T-helper 9 cell (primary cell): Measurements from ENCODE around the gene SH3GL1.

ENCODE experiments used
- DNase-seq: peaks from one replicate; pipeline ENCODE4 v3.0.0-alpha.2; 2020
- total RNA-seq, 2 donors: gene quantifications; one replicate each; lab custom pipeline; 2026; lab: John Stamatoyannopoulos, UW

SH3GL1 gene, protein sequence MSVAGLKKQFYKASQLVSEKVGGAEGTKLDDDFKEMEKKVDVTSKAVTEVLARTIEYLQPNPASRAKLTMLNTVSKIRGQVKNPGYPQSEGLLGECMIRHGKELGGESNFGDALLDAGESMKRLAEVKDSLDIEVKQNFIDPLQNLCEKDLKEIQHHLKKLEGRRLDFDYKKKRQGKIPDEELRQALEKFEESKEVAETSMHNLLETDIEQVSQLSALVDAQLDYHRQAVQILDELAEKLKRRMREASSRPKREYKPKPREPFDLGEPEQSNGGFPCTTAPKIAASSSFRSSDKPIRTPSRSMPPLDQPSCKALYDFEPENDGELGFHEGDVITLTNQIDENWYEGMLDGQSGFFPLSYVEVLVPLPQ
- 42.0 to 53.6 reads per million in 2 donors for total RNA-seq

DNA sequence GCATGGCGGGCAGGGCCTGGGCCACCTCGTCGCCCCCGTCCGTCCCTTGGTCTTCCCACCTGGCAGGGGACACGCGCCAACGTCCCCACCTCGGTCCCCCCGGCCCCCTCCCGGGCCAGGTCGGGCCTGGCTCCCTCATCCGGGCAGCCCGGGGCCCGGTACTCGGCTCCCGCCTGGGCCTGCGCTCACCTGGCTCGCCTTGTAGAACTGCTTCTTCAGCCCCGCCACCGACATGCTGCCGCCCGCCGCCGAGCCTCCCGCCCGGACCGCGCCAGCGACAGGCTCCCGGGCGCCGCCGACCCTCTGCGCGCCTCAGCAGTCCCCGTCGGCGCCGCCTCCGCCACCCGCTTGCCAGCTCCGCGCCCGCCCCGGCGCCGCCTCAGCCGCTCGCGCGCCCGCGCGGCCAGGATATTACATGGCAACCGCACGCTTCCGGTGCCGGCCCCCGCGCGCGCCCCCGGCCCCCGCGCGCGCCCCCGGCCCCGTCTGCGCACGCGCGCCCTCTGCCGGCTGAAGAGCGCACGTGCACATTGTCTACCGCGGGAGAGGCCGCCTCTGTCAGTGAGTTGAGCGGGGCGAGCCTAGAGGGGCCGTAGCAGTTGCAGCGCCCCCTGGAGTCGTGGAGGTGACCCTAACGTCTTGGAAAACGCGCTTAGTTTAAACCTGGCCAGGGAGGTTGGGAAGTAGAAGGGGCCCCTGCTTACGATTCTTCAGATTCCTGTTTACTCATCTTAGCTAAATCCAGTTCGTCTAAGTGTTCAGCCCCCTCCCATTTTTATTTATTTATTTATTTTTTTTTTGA, at the start of gene SH3GL1:
SH3GL1 (minus strand) TSS at position 413 of the 802 bp plus-strand sequence; CDS start at position 234, 179 bp downstream.
- peak; percentile 96 for DNase-seq

DNA sequence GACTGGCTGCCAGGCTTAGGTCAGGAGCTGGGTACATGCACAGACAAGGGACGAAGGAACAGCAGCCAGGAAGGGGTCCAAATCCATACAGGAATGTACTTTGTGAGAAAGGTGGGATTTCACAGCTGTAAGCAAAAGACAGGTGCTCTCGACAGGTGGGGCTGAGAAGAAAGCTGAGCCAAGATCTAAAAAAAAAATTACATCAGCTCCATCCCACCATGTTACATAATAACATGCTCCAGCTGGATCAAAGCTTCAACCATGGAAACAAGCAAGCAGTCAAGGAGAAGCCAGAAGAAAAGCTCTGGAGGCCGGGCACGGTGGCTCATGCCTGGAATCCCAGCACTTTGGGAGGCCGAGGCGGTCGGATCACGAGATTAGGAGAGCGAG, 49.3 kb upstream of the SH3GL1 start:
- DNase-seq = no peak

DNA sequence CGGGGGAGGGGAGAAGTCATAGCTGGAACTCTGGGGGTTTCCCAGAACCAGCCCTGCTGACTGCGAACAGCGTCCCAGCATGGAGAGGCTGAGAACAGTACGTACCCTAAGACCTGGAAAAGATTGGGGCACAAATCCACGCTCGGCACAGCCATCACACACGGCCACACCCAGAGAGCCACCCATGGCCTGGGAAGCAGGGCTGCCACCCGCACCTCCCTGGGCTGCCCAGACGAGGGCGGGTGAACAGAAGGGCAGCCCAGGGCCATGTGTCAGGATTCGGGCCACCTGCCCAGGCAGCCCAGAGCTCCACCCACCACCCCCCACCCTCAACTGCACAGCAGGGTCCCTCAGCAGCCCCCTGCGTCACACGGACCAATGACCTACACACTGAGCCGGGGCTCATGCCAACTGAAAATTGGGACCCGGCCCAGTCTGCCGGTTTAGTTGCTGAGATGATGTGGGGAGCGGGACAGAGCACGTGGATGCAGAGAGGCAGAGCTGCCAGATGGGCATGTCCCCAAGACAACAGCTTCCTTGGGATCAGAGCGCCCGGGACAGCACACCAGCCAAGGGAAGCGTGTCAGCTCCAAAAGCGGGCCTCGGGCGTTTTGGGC, 48.8 kb upstream of the SH3GL1 start:
- no peak for DNase-seq

DNA sequence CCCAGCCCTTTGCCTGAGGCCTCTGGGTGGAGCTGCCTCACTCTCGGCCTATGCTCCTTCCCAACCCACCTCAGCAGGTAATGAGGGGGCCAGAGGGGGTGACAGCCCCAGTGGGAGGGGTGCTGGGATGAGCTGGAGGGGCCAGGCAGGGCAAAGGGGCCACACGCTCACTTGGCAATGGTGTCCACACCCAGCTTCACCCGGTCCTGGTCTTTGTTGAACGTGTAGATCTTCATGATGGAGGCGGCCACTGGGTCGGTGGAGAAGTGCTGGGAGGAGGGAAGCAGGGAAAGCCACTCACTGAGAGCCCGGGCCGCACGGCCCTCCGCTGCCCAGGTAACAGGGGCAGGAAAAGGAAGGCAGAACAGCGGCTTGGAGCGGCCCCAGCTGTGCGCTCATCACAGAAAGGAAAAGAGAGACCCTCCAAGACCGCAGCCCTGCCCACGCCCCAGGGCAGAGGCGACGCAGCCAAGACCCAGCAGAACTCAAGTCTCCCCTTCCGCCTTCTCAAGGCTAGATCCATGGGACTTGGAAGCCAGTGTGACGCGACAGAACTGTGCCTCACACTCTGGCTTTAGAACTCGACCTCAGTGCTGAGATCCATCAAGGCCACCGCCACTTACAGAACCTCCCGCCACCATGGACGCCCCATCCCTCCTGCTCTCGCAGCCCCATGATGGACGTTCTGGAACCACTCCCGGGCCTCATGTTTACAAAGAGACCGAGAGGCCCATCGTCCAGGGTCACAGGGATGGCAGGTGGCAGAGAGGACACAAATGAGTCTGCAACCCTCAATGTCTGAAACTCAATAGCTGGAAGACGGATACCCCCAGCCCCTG, 48.0 kb upstream of the SH3GL1 start:
- no peak for DNase-seq

DNA sequence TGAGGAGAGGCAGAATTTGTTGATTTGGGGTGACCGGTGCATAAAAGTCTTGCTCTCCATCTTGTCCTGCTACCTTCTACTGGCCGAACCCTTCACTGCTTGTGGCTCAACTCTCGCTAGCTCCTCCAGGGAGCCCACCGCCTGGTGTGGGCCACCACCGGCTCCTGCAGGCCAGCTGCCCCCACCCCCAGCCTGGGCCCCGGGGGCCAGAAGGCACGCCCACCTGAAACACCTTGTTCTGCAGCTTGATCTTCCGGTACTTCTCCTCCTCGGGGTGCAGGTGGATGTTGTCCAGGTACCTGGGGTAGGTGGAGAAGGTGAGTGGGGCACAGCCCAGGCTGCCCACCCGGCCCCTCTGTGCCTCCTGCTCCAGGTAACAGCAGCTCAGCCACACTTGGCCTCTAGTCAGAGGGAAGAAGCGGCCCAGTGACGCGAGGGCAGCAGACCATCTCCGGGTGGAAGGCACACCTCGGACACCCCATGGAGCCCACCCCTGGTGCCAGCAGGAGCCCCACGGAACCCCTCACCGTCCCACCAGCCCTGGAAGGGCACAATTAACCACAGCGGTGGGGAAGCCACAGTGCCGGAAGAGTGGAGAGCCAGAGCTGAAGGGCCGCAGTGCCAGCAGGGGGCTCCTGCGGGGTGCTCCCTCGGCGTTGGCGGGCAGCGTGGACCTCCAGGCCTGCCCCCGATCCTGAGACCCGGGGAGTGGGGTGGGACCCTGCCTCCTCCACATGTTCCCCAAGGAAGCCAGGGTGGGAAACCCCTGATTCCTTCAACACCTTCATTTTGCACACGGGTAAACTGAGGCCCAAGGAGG, 47.2 kb upstream of the SH3GL1 start:
- no peak for DNase-seq

DNA sequence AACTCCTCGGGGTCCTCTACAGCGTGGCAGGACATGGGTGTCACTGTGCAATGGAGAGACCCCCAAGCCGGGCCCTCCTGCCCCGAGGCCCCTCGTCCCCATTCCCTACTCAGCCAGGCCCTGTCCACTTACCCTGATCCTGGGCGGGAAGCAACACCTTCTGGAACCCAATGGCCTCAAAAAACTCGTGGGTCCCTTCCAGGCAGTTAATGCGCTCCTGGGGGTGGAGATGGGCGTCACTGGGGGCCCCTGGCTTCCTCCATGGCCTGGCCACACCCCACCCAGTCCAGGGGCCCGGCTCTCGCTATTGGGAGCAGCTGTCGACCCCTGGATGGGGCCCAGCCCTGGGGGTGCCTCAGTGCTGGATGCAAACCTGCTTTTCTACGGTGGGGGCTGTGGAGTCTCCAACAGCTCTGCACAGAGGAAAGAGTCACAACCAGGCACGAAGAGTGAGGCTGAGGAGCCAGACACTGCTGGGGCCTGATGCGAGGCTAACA, 46.4 kb upstream of the SH3GL1 start:
- no peak for DNase-seq

DNA sequence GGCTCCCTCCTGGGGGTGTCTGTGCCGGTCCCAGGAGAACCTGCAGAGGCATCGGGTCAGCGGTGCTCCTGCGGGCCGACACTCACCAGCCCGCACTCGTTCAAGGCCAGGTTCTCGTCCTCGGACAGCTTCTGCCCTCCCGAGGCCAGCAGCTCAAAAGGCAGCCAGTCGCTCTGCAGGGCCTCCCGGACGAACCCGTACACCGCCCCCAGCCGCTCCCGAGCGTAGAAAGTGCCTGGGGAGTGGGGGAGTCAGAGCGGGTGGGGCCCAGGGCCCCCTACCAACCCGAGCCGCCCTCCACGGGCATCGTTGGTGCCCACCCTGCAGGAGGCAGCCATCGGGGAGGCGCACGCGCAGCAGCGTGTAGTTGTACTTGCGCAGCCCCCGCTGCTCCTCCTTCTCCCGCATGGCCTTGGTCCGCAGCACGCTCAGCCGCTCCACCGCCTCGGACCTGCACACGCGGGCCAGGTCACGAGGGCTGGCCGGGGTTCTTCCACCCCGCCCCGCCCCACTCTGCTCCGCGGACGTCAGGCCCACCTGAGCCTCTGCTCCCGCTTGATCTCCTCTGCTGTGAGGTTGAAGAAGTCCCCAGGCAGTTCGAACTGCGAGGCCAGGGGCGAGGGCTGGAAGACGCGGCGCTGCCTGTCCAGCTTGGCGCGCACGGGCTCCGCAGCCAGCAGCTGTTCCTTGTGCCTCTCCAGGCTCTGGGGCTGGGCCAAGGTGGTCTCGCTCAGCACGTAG, 45.8 kb upstream of the SH3GL1 start:
- no peak for DNase-seq

DNA sequence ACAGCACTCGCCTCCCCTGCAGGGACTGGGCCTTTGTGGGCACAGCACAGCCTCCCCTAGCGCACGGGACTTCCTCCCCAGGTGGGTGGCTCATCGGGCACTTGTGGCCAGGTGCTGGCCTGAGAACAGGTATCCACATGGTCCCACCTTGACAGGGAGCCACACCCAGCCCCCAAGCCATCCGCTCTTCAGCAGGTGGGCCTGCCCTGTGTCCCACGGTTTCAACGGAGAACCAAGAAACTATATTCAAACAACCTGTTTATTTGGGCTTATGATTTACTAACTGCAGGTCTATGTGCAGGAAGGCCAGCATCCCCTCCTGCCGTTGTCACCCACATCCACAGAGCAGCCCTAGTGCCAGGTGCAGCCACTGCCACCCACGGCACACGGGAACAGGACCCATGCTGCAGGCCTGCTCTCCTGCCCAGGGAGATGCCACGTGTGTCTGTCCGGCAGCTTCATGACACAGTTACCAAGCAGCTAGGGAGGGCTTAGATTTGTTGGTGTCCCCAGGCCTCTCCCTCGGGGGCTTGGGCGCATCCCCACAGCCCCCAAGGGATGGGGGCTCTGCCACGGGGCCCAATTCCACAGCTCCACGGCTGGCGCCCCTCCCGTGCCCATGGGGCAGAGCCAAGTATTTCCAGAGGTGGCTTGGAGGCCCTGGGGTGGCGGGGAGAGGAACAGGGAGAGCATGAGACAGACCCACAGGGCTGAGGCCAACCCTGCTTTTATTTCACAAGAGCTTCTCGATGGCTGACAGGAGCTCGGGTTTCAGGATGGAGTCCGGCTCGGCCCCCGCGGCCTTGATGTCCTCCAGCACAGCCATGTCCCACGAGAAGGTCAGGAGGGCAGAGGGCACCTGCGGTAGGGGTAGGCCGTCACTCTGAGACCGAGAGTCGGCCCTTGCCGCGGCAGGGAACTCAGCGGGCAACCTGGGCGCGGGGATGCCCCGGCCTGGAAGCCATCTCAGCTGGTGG, 44.7 kb upstream of the SH3GL1 start:
- no peak for DNase-seq

DNA sequence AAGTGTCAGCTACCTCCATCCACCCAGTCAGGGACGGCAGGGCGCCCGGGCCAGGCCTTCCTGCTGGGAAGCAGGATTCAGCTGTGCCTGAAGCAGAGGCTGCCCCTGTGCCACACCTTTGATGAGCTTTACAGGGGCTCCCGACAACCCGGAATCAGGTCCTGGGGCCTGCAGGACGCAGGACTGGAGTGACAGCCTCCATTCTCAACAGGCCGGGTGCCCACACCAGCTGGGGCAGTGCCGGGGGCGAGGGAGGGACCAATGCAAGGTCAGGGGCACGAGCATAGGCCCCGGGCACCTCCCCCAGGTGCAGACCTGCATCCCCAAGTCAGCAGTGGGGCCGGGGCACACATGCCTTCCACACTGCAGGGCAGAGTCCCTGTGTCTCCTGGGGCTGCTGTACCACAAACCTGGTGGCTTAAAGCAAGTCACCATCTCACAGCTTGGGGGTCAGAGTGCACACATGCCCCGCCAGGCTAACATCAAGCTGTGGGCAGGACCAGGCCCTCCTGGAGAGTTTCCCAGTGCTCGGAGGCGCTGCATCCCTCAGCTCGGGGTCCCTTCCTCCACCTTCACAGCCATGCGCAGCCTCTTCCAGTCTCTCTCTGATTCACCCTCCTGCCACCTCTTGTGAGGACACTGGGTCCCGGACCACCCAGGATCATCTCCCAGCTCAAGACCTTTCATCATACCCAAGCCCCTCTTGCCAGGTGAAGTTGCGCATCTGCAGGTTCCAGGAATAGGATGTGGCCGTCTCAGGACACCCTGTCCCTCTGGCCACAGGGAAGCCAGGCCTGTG, 43.8 kb upstream of the SH3GL1 start:
- DNase-seq = no peak

DNA sequence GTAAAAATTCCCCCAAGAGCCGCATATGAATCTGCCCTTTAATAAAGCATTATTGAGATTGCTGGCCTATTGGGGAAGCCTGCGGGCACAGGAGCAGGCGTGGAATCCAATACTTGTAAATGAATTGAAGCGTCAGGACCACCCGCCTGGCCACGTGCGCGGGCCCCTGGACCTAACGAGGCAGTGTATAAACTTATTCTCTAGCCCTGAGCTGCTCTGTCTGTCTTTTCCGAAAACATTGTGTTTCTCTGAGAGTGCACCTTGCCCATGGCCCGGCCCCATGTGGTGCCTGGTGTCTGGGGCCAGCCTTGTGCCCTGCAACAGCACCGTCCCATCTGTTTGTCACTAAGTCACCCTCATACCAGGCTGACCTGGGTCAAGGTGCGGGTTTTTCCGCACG, 42.8 kb upstream of the SH3GL1 start:
- no peak for DNase-seq

DNA sequence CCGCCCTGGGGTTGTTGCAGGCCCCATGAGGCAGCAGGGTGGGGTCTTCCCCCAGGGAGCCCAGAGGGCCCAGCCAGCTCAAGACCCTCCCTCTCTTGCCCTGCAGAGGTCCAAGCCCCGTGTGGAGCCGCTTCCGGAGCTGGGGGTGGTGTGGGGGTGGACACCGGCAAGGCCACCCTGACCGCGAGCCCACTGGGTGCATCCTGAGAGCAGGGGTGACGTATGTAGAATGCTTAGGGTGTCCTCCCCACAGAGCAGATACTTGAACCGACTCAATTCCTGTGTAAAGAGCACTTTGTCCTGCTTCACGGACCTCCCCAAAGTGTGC, 42.4 kb upstream of the SH3GL1 start:
- DNase-seq = no peak

DNA sequence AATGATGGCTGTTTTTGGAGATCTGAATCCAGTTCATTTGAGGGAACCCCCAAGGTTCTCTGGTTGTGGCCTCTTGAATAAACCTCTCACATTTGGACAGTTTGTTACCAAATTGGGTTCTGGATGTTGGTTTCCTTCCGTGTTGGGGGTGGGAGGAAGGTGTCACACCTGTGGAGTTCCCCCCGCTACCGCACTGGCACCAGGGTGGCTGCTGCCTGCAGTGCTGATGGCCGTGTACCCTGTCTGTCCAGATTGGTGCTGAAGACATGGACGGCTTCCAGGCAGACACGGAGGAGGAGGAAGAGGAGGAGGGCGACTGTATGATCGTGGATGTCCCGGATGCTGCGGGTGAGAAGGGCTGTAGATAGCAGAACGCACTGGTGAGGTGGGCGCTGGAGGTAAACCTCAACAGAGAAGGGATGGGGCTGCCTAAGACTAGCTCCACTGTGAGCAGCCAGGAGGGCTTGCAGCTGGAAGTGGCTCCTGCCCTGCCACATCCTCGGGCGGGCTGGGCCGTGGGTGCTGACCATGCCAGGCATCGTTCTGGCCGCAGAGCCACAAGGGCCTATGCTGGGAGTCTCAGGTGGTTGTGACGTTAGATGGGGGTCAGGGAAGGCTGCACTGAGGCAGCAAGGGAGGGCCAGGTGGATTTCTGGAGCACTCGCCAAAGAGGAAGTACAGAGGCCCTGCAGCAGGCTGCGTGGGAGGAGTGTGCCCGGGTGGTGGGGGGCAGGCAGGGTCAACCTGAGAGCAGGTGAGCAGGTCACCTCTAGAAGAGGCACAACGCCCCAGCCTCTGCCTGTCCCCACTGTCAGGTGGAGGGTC, 41.9 kb upstream of the SH3GL1 start:
- DNase-seq = no peak

DNA sequence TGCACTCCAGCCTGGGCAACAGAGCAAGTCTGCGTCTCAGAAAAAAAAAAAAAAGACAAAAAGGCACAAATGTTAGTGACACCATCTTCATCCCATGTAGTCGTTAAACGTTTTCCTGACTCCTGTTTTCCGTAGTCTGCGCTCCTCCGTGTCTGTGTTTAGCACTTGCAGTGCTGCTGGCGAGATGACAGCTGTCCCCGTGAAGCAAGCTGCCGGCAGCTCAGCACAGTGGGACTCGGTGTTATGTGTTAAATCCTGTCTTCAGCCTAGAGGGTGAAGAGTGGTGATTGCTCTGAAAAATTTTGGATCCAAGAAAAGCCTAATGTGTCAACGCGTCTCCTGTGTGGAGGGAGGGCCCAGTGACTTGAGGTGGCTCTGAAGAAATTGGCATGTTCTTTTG, 38.9 kb upstream of the SH3GL1 start:
- no peak for DNase-seq

DNA sequence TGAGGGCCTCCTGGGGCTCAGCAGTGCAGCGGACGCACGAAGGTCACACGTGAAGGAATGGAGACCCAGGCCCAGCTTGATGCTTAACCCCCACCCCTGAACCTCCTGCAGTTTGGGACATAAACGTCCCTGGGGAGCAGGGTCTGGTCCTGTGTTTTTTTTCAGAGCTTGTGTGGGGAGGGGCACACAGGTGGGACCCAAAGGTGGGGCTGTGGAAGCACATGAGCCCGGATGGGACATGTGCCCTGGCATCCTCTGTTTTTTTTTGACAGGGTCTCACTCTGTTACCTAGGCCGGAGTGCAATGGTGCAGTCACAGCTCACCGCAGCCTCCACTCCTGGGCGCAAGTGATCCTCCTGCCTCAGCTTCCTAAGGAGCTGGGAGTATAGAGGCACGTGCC, 36.8 kb upstream of the SH3GL1 start:
- DNase-seq = no peak

DNA sequence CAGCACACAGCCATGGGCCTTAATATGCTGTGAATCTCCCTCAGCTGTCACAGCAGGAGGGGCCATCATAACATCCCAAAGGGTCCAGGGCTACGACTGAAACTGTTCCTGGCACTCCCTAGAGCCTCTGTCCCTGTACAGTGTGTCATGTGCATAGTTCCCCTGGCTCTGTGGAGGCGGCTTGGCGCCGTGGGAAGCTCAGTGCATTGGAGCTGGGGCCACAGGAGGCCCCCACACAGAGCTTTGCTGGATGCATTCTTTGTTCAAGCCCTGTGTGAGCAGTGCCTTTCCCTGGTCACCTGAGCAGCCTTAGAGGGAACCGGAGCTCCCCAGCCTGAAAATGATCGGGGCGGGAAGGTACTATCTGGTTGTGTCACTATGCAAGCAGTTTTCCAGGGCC, 35.9 kb upstream of the SH3GL1 start:
- no peak for DNase-seq

DNA sequence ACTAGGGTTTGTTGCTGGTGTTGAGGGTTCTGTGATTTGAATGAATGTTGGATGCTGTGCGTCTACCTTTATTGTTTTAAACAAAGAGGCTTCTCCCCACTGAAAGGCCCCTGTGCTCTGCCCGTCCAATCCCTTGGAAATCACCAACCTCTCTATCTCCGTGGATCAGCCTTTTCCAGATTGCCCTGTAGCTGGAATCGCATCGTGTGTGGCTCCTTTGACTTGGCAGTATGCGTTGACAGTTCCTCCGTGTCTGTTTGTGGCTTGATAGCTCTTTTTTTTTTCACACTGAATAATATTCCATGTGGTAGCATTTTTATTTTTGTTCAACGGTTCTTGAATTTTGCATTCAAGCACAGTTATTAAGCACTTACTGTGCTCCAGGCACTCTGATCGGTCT, 34.0 kb upstream of the SH3GL1 start:
- no peak for DNase-seq

DNA sequence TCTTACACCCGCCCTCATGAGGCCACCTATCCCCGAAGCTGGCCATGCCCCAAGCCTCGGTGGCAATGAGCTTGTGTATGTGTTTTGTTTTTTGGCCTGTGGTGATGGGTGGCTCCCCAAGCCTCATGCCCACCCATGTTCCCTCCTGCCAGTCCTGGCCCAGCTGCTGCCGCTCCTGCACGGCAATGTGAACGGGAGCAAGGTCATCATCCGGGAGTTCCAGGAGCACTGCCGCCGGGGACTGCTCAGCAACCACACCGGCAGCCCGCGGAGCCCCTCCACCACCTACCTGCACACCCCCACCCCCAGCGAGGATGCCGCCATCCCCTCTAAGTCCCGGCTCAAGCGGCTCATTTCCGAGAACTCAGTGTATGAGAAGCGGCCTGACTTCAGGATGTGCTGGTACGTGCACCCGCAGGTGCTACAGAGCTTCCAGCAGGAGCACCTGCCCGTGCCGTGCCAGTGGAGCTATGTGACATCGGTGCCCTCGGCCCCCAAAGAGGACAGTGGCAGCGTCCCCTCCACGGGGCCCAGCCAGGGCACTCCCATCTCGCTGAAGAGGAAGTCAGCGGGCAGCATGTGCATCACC, 32.7 kb upstream of the SH3GL1 start:
- DNase-seq = no peak
